ENCODE measurements around the gene TXNL4B. TPM values are rescaled to one million over a fixed set of nuclear protein-coding genes. Genes with fewer than 3 reads are reported as not detected.

TXNL4B gene
- total and polyA plus RNA-seq, 2 donors = 7.7 to 16.2 TPM

GRCh38 chr16:72124761-72125634, 31.6 kb upstream of the TXNL4B start:
- no peak overlapping the region for H3K27ac ChIP-seq (ENCODE audit: low read depth)
- H3K4me3 ChIP-seq (ENCODE audit: low read depth, low read length) = no peak overlapping the region
- 34% methylated on average over 13 of the region's 13 CpGs for WGBS
- no peaks in the 10 kb centered on the region for H3K36me3 ChIP-seq (ENCODE audit: insufficient read depth)
- DNase-seq (ENCODE audit: extremely low spot score) = peak; percentile 42
- no peaks in the 10 kb centered on the region for H3K4me1 ChIP-seq (ENCODE audit: insufficient read depth)

- DNase-seq (ENCODE audit: extremely low spot score) = no peak
- WGBS = 85% methylated on average over 3 of the region's 3 CpGs
- H3K4me3 ChIP-seq (ENCODE audit: low read depth, low read length) = no peak overlapping the region
- no peaks in the 10 kb centered on the region for H3K36me3 ChIP-seq (ENCODE audit: insufficient read depth)
- H3K4me1 ChIP-seq (ENCODE audit: insufficient read depth) = no peaks in the 10 kb centered on the region
- H3K27ac ChIP-seq (ENCODE audit: low read depth) = no peak overlapping the region
Observed at GRCh38 chr16:72124148-72124547, 30.7 kb upstream of the TXNL4B start.

- H3K4me1 ChIP-seq (ENCODE audit: insufficient read depth) = no peaks in the 10 kb centered on the region
- H3K27ac ChIP-seq (ENCODE audit: low read depth) = no peak overlapping the region
- no peaks in the 10 kb centered on the region for H3K36me3 ChIP-seq (ENCODE audit: insufficient read depth)
- H3K4me3 ChIP-seq (ENCODE audit: low read depth, low read length) = no peak overlapping the region
- no peak for DNase-seq (ENCODE audit: extremely low spot score)
- 63% methylated on average over 8 of the region's 8 CpGs for WGBS
Observed at GRCh38 chr16:72123426-72123825, 30.0 kb upstream of the TXNL4B start.

- DNase-seq (ENCODE audit: extremely low spot score) = no peak
- Histone ChIP-seq H3K4me1 (ENCODE audit: insufficient read depth) (no peaks in the 10 kb centered on the region), H3K4me3 (ENCODE audit: low read depth, low read length) (no peak overlapping the region), H3K36me3 (ENCODE audit: insufficient read depth) (no peaks in the 10 kb centered on the region), H3K27ac (ENCODE audit: low read depth) (no peak overlapping the region)
- WGBS = 83% methylated on average over 11 of the region's 11 CpGs
Observed at GRCh38 chr16:72122916-72123315, 29.5 kb upstream of the TXNL4B start.

GRCh38 chr16:72122308-72122707, 28.9 kb upstream of the TXNL4B start:
- no peaks in the 10 kb centered on the region for H3K4me1 ChIP-seq (ENCODE audit: insufficient read depth)
- DNase-seq (ENCODE audit: extremely low spot score) = no peak
- H3K36me3 ChIP-seq (ENCODE audit: insufficient read depth) = no peaks in the 10 kb centered on the region
- no peak overlapping the region for H3K4me3 ChIP-seq (ENCODE audit: low read depth, low read length)
- 97% methylated on average over 2 of the region's 2 CpGs for WGBS
- no peak overlapping the region for H3K27ac ChIP-seq (ENCODE audit: low read depth)

GRCh38 chr16:72120026-72120425, 26.6 kb upstream of the TXNL4B start:
- H3K4me1 ChIP-seq (ENCODE audit: insufficient read depth) = no peaks in the 10 kb centered on the region
- H3K27ac ChIP-seq (ENCODE audit: low read depth) = no peak overlapping the region
- DNase-seq (ENCODE audit: extremely low spot score) = no peak
- H3K4me3 ChIP-seq (ENCODE audit: low read depth, low read length) = no peak overlapping the region
- no peaks in the 10 kb centered on the region for H3K36me3 ChIP-seq (ENCODE audit: insufficient read depth)
- 89% methylated on average over 5 of the region's 5 CpGs for WGBS

GRCh38 chr16:72113616-72113945, 20.2 kb upstream of the TXNL4B start:
- H3K27ac ChIP-seq (ENCODE audit: low read depth) = no peak overlapping the region
- no peak overlapping the region for H3K4me3 ChIP-seq (ENCODE audit: low read depth, low read length)
- peaks cover 15% of the 10 kb centered on the region for H3K36me3 ChIP-seq (ENCODE audit: insufficient read depth)
- H3K4me1 ChIP-seq (ENCODE audit: insufficient read depth) = no peaks in the 10 kb centered on the region
- DNase-seq (ENCODE audit: extremely low spot score) = no peak

GRCh38 chr16:72112906-72113615, 19.6 kb upstream of the TXNL4B start:
- no peak for DNase-seq (ENCODE audit: extremely low spot score)
- WGBS = 91% methylated on average over 7 of the region's 7 CpGs
- no peak overlapping the region for H3K27ac ChIP-seq (ENCODE audit: low read depth)
- no peak overlapping the region for H3K4me3 ChIP-seq (ENCODE audit: low read depth, low read length)
- no peaks in the 10 kb centered on the region for H3K4me1 ChIP-seq (ENCODE audit: insufficient read depth)
- H3K36me3 ChIP-seq (ENCODE audit: insufficient read depth) = peaks cover 15% of the 10 kb centered on the region

- WGBS = 95% methylated on average over 15 of the region's 15 CpGs
- H3K36me3 ChIP-seq (ENCODE audit: insufficient read depth) = peaks cover 17% of the 10 kb centered on the region
- H3K4me3 ChIP-seq (ENCODE audit: low read depth, low read length) = no peak overlapping the region
- no peak overlapping the region for H3K27ac ChIP-seq (ENCODE audit: low read depth)
- no peaks in the 10 kb centered on the region for H3K4me1 ChIP-seq (ENCODE audit: insufficient read depth)
- no peak for DNase-seq (ENCODE audit: extremely low spot score)
Observed at GRCh38 chr16:72112452-72112792, 19.0 kb upstream of the TXNL4B start.

- 86% methylated on average over 19 of the region's 19 CpGs for WGBS
- no peaks in the 10 kb centered on the region for H3K4me1 ChIP-seq (ENCODE audit: insufficient read depth)
- no peak overlapping the region for H3K4me3 ChIP-seq (ENCODE audit: low read depth, low read length)
- DNase-seq (ENCODE audit: extremely low spot score) = no peak
- H3K27ac ChIP-seq (ENCODE audit: low read depth) = no peak overlapping the region
- H3K36me3 ChIP-seq (ENCODE audit: insufficient read depth) = peaks cover 17% of the 10 kb centered on the region
Observed at GRCh38 chr16:72111657-72112451, 18.4 kb upstream of the TXNL4B start.

- H3K4me3 ChIP-seq (ENCODE audit: low read depth, low read length) = no peak overlapping the region
- no peak overlapping the region for H3K27ac ChIP-seq (ENCODE audit: low read depth)
- WGBS = 96% methylated on average over 23 of the region's 23 CpGs
- H3K36me3 ChIP-seq (ENCODE audit: insufficient read depth) = peaks cover 20% of the 10 kb centered on the region
- DNase-seq (ENCODE audit: extremely low spot score) = no peak
- no peaks in the 10 kb centered on the region for H3K4me1 ChIP-seq (ENCODE audit: insufficient read depth)
Observed at GRCh38 chr16:72110662-72111615, 17.5 kb upstream of the TXNL4B start.

- peaks cover 22% of the 10 kb centered on the region for H3K36me3 ChIP-seq (ENCODE audit: insufficient read depth)
- DNase-seq (ENCODE audit: extremely low spot score) = no peak
- H3K27ac ChIP-seq (ENCODE audit: low read depth) = no peak overlapping the region
- no peak overlapping the region for H3K4me3 ChIP-seq (ENCODE audit: low read depth, low read length)
- H3K4me1 ChIP-seq (ENCODE audit: insufficient read depth) = no peaks in the 10 kb centered on the region
- 90% methylated on average over 12 of the region's 12 CpGs for WGBS
Observed at GRCh38 chr16:72109966-72110530, 16.6 kb upstream of the TXNL4B start.

GRCh38 chr16:72109300-72109699, 15.9 kb upstream of the TXNL4B start:
- no peak for DNase-seq (ENCODE audit: extremely low spot score)
- Histone ChIP-seq H3K36me3 (ENCODE audit: insufficient read depth) (peaks cover 23% of the 10 kb centered on the region), H3K4me3 (ENCODE audit: low read depth, low read length) (no peak overlapping the region), H3K27ac (ENCODE audit: low read depth) (no peak overlapping the region), H3K4me1 (ENCODE audit: insufficient read depth) (no peaks in the 10 kb centered on the region)
- 97% methylated on average over 12 of the region's 12 CpGs for WGBS

Data from urinary bladder (tissue), 4 donors.